ENCODE measurements around the gene ADRM1.

DNA sequence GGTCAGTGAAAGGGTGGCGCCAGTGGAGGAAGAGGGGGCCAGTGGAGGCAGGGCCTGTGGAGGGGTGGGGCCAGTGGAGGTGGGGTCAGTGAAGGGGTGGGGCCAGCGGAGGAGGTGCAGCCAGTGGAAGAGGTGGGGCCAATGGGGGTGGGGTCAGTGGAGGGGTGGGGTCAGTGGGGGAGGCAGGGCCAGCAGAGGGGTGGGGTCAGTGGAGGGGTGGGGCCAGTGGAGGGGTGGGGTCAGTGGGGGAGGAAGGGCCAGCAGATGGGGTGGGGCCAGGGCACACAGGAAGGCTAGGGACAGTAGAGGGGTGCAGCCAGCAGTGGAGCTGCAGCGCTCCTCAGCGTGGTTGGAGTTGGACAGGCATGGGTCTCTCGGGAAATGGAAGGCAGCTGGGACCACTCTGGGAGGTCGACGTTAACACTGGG is 18.7 kb downstream of the ADRM1 start:
- TF ChIP-seq, protein P1, sequence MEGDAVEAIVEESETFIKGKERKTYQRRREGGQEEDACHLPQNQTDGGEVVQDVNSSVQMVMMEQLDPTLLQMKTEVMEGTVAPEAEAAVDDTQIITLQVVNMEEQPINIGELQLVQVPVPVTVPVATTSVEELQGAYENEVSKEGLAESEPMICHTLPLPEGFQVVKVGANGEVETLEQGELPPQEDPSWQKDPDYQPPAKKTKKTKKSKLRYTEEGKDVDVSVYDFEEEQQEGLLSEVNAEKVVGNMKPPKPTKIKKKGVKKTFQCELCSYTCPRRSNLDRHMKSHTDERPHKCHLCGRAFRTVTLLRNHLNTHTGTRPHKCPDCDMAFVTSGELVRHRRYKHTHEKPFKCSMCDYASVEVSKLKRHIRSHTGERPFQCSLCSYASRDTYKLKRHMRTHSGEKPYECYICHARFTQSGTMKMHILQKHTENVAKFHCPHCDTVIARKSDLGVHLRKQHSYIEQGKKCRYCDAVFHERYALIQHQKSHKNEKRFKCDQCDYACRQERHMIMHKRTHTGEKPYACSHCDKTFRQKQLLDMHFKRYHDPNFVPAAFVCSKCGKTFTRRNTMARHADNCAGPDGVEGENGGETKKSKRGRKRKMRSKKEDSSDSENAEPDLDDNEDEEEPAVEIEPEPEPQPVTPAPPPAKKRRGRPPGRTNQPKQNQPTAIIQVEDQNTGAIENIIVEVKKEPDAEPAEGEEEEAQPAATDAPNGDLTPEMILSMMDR (IDR thresholded peaks at IDR 0.05; ENCODE audit: low read length) = no peak
- no peak for TF ChIP-seq EZH2 (IDR thresholded peaks at IDR 0.05; ENCODE audit: borderline replicate concordance, low read length)
